Hepatocyte (in vitro differentiated cells): ENCODE measurements around the gene NTSR1. TPM values are rescaled to one million over a fixed set of nuclear protein-coding genes. Genes with fewer than 3 reads are reported as not detected.

Experiments used
- DNase-seq: peaks from one replicate; pipeline ENCODE4 v3.0.0-alpha.2; 2016; ENCODE audit warnings: low spot score
- H2AFZ ChIP-seq: fragments of 200-600 bp; sonication (generic); 2 replicates; pipeline ENCODE4 v1.6.0; 2016; ENCODE audit warnings: antibody characterized with exemption, mild to moderate bottlenecking
- H3K27ac ChIP-seq: fragments of 200-600 bp; sonication (generic); 2 replicates; pipeline ENCODE4 v1.5.1; 2016; ENCODE audit warnings: mild to moderate bottlenecking
- H3K27me3 ChIP-seq: fragments of 200-600 bp; sonication (generic); 2 replicates; pipeline ENCODE4 v1.6.1; 2016
- H3K36me3 ChIP-seq: fragments of 200-600 bp; sonication (generic); replicated peaks from 2 replicates; pipeline ENCODE4 v1.5.1; 2016; ENCODE audit warnings: low read depth; ENCODE audit not compliant: insufficient read depth
- H3K4me1 ChIP-seq: fragments of 200-600 bp; sonication (generic); 2 replicates; pipeline ENCODE4 v1.5.1; 2016; ENCODE audit warnings: mild to moderate bottlenecking, moderate library complexity; ENCODE audit not compliant: insufficient read depth
- H3K4me2 ChIP-seq: fragments of 200-600 bp; sonication (generic); 2 replicates; pipeline ENCODE4 v1.6.0; 2016
- H3K4me3 ChIP-seq: fragments of 200-600 bp; sonication (generic); 2 replicates; pipeline ENCODE4 v1.5.1; 2016; ENCODE audit warnings: mild to moderate bottlenecking
- H3K79me2 ChIP-seq: fragments of 200-600 bp; sonication (generic); 2 replicates; pipeline ENCODE4 v1.6.0; 2017; ENCODE audit warnings: mild to moderate bottlenecking
- H3K9me2 ChIP-seq: fragments of 200-600 bp; sonication (generic); replicated peaks from 2 replicates; pipeline ENCODE4 v1.6.0; 2017; ENCODE audit warnings: mild to moderate bottlenecking; ENCODE audit not compliant: insufficient read depth
- H3K9me3 ChIP-seq: fragments of 200-600 bp; sonication (generic); 2 replicates; pipeline ENCODE4 v1.5.1; 2016; ENCODE audit warnings: low read depth, mild to moderate bottlenecking
- H4K20me1 ChIP-seq: fragments of 200-600 bp; sonication (generic); 2 replicates; pipeline ENCODE4 v1.6.0; 2016; ENCODE audit warnings: mild to moderate bottlenecking; ENCODE audit not compliant: insufficient read depth, poor library complexity, severe bottlenecking
- EZH2 ChIP-seq: fragments of 200-600 bp; sonication (generic); IDR thresholded peaks from 2 replicates; pipeline ENCODE4 v1.6.1; 2016; ENCODE audit warnings: antibody characterized with exemption, mild to moderate bottlenecking, borderline replicate concordance
- EZH2phosphoT487 ChIP-seq: fragments of 200-600 bp; sonication (generic); IDR thresholded peaks from one replicate; pipeline ENCODE4 v1.6.1; 2018; ENCODE audit warnings: antibody characterized with exemption, mild to moderate bottlenecking, low read depth, moderate library complexity; ENCODE audit not compliant: unreplicated experiment, severe bottlenecking
- WGBS: methylation state at CpG from one replicate; pipeline ENCODE4 v1.1.6; 2016; ENCODE audit warnings: low lambda C conversion rate; ENCODE audit errors: missing lambda C conversion rate; 5-methylcytosine and 5-hydroxymethylcytosine counted together
- polyA plus RNA-seq: library from polyadenylated mRNA; unstranded; fragments of >200 nt; fragmentation: Nextera tagmentation; extraction: Ambion mirVana; gene quantifications from 2 replicates; pipeline ENCODE4 v1.2.1, GENCODE V29; 2016
- total RNA-seq: library from RNA; depleted of rRNA; stranded (reverse); fragments of >200 nt; gene quantifications from 2 replicates; pipeline ENCODE4 v1.2.3, GENCODE V29; 2014
- TF ChIP-seq, protein P1 (sequence below): fragments of 200-600 bp; sonication (generic); IDR thresholded peaks from 2 replicates; pipeline ENCODE4 v1.5.1; 2016; ENCODE audit warnings: antibody characterized with exemption, mild to moderate bottlenecking; ENCODE audit not compliant: poor library complexity

Gene NTSR1
- total and polyA plus RNA-seq, 2 experiments from 2014 or later: 0.37 TPM; not detected in 1

DNA sequence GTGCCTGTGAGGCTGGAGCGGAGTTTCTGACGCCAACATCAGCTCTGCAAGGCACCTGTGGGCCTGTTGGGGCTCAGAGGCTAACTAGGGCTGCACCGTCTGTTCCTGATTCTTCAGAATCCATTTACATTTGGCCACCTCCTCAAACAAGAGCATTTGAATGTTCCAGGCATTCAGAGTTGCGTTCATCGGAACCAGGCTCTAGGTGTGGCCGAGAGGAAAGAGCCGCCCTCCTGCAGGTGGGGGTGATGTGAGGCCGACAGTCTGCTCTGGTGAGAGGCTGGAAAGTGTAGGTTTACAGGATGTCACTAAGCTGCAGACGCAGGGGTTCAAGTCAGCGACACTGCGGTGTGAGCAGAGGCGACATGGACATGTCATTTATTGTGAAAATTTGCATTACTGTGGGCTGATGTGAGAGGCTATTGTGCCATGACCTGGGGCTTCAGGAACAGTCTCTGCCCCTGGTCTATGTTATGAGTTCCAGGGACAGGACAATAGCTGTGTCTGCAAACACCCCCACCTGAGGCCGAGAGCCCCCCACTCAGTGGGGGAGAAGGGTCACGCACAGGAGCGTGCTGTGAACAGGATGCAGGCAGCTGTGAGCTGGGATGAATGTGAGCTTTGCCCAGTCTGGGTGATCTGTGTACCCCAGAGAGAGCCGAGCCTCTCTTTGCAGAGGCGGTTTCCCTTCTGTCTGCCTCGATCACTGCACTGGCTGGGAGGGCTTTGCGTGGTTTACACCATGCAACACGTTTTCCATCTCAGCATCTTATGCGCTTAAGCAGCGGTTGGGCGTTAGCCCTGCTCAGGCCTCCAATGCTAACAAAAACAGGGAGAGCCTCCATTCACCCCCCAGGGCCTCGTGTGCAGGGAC lies 45.3 kb upstream of the NTSR1 start:
- H3K27ac ChIP-seq: no peak overlapping the region
- H3K4me2 ChIP-seq: no peak overlapping the region

DNA sequence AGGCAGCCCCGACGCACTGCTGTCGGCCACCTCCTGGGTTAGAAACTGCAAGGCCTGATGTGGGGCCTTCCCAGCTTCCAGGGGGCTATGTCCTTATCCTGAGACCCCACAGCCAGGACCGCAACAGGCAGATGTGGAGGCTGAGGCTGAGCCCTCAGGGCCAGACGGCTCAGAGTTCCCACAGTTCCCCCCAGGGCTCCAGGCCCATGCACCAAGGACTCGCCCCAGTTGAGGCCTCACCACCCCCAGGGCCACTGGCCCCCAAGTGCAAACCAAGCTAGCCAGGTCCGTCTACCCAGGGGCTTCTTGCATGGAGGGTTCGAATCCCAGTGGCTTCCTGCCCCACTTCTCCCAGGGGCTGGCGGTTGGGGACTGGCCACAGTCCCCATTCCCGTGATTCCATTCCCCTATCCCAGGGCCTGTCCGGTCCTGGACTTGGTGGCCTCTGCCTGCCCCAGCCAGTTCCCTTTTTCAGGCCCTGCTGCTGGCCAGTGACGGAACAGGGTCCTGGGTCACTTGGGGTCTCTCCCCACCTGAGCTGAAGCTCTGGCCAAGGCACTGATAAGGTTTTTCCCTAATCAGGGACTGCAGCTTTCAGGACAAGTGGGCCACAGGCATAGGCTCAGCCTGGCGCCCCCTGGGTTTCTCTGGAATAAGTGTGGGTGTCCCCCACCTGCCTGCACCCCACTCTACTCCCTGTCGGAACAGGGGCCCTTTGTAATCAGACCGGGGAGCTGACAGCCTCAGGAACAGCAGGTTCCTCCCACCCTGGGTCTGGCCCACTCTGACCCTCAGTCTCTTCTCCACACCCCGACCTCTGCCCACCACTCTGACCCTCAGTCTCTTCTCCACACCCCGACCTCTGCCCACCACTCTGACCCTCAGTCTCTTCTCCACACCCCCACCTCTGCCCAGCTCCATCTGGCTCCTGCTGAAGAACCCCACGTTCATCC lies 44.3 kb upstream of the NTSR1 start:
- Histone ChIP-seq H4K20me1 (no peaks in the 10 kb centered on the region), H3K79me2 (no peaks in the 10 kb centered on the region), H3K9me3 (no peaks in the 10 kb centered on the region), H3K4me3 (no peak overlapping the region), H3K27ac (no peak overlapping the region), H3K4me2 (no peak overlapping the region), H2AFZ (no peak overlapping the region), H3K27me3 (no peaks in the 10 kb centered on the region), H3K9me2 (no peaks in the 10 kb centered on the region), H3K4me1 (peaks cover 9% of the 10 kb centered on the region), H3K36me3 (no peaks in the 10 kb centered on the region)
- 92% methylated on average over 17 of the region's 18 CpGs for WGBS
- TF ChIP-seq, protein P1, sequence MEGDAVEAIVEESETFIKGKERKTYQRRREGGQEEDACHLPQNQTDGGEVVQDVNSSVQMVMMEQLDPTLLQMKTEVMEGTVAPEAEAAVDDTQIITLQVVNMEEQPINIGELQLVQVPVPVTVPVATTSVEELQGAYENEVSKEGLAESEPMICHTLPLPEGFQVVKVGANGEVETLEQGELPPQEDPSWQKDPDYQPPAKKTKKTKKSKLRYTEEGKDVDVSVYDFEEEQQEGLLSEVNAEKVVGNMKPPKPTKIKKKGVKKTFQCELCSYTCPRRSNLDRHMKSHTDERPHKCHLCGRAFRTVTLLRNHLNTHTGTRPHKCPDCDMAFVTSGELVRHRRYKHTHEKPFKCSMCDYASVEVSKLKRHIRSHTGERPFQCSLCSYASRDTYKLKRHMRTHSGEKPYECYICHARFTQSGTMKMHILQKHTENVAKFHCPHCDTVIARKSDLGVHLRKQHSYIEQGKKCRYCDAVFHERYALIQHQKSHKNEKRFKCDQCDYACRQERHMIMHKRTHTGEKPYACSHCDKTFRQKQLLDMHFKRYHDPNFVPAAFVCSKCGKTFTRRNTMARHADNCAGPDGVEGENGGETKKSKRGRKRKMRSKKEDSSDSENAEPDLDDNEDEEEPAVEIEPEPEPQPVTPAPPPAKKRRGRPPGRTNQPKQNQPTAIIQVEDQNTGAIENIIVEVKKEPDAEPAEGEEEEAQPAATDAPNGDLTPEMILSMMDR: no peak
- TF ChIP-seq EZH2phosphoT487: no peak
- no peak for TF ChIP-seq EZH2
- no peak for DNase-seq

More for the DNA sequence above, 45.3 kb upstream of the NTSR1 start:
- Histone ChIP-seq H3K9me2 (no peaks in the 10 kb centered on the region), H3K4me1 (peaks cover 7% of the 10 kb centered on the region), H3K4me3 (no peak overlapping the region), H3K9me3 (no peaks in the 10 kb centered on the region), H3K36me3 (no peaks in the 10 kb centered on the region), H3K79me2 (no peaks in the 10 kb centered on the region), H3K27me3 (no peaks in the 10 kb centered on the region), H4K20me1 (no peaks in the 10 kb centered on the region), H2AFZ (no peak overlapping the region)
- no peak for TF ChIP-seq EZH2phosphoT487
- WGBS: 71% methylated on average over 24 of the region's 24 CpGs
- DNase-seq: no peak

DNA sequence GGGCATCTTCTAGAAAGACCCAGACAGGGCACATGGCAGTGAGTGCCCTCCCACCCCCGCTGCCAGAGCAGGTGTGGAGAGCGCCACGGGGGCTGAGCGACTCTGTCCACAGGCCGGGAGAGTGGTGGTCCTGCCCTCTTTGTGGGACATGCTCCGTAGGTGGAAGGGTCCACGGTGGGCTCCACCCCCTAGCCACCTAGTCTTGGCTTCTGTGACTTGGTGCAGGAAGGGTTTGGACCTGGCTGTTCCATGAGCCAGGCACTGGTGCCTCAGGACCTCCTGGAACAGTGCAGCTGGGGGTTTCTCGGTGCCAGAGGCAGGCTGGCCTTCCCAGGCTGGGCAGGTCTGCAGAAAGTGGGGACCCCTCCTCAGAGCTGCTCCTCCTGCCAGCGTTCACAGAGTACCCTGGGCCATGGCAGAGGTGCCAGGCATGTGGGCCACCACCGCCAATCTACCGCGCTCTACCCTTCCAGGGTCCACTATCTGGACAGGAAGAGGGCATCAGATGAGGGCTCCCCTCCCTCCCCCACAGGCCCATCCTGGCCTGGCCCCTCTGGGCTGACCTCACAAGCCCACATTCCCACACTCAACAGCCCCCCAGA lies 43.4 kb upstream of the NTSR1 start:
- Histone ChIP-seq H3K27ac (no peak overlapping the region), H3K4me2 (no peak overlapping the region), H3K9me3 (no peaks in the 10 kb centered on the region), H3K36me3 (no peaks in the 10 kb centered on the region), H3K4me1 (peaks cover 11% of the 10 kb centered on the region), H3K27me3 (no peaks in the 10 kb centered on the region), H3K79me2 (no peaks in the 10 kb centered on the region), H3K4me3 (no peak overlapping the region), H4K20me1 (no peaks in the 10 kb centered on the region), H3K9me2 (no peaks in the 10 kb centered on the region), H2AFZ (no peak overlapping the region)
- TF ChIP-seq EZH2phosphoT487: no peak
- TF ChIP-seq, protein P1: no peak
- no peak for TF ChIP-seq EZH2
- no peak for DNase-seq
- WGBS: 92% methylated on average over 12 of the region's 12 CpGs
